SH-SY5Y (cell line): Measurements from ENCODE around the gene NFKBIZ.

Experiments used
- GATA2 ChIP-seq: IDR thresholded peaks from 2 replicates; pipeline ENCODE4 v1.6.1; 2011; ENCODE audit warnings: mild to moderate bottlenecking, low read depth, low read length
- GATA3 ChIP-seq: IDR thresholded peaks from 2 replicates; pipeline ENCODE4 v1.6.1; 2011; ENCODE audit warnings: low read depth, mild to moderate bottlenecking, low read length, moderate library complexity

DNA sequence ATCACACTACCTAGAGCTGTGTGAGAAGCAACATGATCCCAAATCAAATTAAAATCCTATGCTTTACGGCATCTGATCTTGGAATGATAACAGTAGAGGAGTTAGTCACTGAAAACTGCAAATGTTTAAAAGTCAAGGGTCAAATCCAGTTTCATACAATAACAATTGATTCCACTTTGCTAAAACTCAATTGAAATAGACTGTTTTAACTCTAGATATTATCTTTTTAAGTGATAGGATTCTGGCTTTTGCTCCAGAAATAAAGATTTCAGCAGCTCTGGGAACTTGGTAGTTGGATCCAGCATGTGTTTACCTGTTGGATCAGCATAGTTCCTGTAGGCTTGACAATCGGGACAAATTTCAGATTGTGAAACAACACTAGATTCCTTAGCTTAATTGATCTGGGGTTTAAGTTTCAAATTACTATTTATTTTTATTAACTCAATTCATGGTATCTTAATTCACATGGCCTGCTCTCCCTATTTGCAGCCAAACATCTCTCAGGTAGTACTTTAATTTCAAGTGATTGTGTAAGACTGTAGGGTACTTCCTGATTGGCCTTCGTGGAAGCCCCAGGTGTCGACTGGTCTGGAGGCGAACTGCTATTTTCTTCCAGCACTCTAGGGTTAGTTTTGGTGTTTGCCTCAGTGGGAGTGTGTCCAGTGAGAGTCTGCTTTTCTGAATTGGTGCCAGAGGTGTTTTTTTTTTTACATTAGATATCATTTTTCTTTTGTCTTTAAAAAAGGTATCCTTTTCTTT lies 16.6 kb downstream of the NFKBIZ start:
- TF ChIP-seq GATA3 (peak; percentile 96), GATA2 (peak; percentile 90)
